Measurements from ENCODE around the gene HSH2D. TPM values are rescaled to one million over a fixed set of nuclear protein-coding genes. Genes with fewer than 3 reads are reported as not detected.
A peak's percentile ranks its signal among the peaks of the same experiment; 100 is the strongest.

Gene HSH2D
- total RNA-seq, 4 donors from 2014 or later, result 28.0 to 111 (median 58.8) TPM

- Histone ChIP-seq H3K27me3 (no peaks in the 10 kb centered on the region), H3K27ac (peak overlapping the region in 3 of 4 donors; percentile 35 to 88 (median 87)), H3K4me1 (peaks cover 0 to 12% (median 11%) of the 10 kb centered on the region in 4 donors), H3K4me3 (no peak overlapping the region), H3K9me3 (no peaks in the 10 kb centered on the region), H3K36me3 (no peaks in the 10 kb centered on the region)
- no peak for DNase-seq
- no peak for TF ChIP-seq CTCF (IDR thresholded peaks at IDR 0.05)
- TF ChIP-seq POLR2A (IDR thresholded peaks at IDR 0.05), result no peak
Measured at GRCh38 chr19:16142032-16142580, 1.4 kb upstream of the HSH2D start.

DNA sequence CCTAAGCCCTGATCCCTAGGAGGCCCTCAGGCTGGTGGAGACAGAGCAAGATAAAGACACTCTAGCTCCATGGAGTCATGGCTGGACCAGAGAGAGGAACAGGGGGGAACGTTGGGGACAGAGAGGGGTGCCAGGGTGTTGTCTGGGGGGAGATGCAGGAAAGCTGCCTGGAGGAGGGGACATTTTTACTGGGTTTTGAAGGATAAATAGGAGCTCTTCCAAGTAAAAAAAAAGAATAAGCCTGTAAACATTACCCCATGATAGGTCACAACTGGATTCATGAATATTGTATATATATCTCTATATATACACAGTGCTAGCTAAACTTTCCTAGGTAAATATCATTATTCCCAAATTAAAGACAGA lies 714 bp downstream of the HSH2D start:
- Histone ChIP-seq H3K4me1 (peaks cover 0 to 28% (median 14%) of the 10 kb centered on the region in 4 donors), H3K27ac (peak overlapping the region; percentile 81 to 92 (median 88)), H3K4me3 (peak overlapping the region; percentile 47 to 59 (median 53)), H3K27me3 (no peaks in the 10 kb centered on the region), H3K36me3 (peaks cover 0 to 11% (median 0%) of the 10 kb centered on the region in 3 donors), H3K9me3 (no peaks in the 10 kb centered on the region)
- no peak for DNase-seq
- TF ChIP-seq POLR2A (IDR thresholded peaks at IDR 0.05), result no peak
- TF ChIP-seq CTCF (IDR thresholded peaks at IDR 0.05), result no peak

DNA sequence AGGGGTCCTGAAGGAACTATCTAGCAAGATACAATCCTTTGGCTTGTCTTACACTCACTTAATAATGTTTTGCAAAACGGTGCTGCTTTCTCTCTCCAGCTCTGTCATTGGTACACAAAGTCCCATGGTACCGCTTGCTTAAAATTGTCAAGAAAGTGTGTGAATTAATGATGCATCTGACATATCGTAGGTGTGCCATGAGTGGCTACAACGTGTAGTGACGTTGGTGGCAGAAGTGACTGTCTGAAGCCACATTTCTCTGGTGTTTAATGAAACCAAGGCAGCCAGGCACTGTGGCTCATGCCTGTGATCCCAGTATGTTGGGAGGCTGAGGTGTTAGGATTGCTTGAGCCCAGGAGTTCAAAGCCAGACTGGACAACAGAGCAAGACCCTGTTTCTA lies 2.6 kb downstream of the HSH2D start:
- H3K4me1 ChIP-seq, result peaks cover 0 to 34% (median 15%) of the 10 kb centered on the region in 4 donors
- no peaks in the 10 kb centered on the region for H3K9me3 ChIP-seq
- H3K27ac ChIP-seq, result peak overlapping the region in 1 of 4 donors; percentile 88
- DNase-seq, result no peak
- no peak overlapping the region for H3K4me3 ChIP-seq
- no peaks in the 10 kb centered on the region for H3K27me3 ChIP-seq
- TF ChIP-seq CTCF (IDR thresholded peaks at IDR 0.05) (no peak), POLR2A (IDR thresholded peaks at IDR 0.05) (no peak)
- H3K36me3 ChIP-seq, result peaks cover 0 to 18% (median 0%) of the 10 kb centered on the region in 3 donors

GRCh38 chr19:16148443-16149229 lies 5.2 kb downstream of the HSH2D start:
- TF ChIP-seq CTCF (IDR thresholded peaks at IDR 0.05) (no peak), POLR2A (IDR thresholded peaks at IDR 0.05) (no peak)
- Histone ChIP-seq H3K27ac (peak overlapping the region in 3 of 4 donors; percentile 25 to 88 (median 40)), H3K27me3 (no peaks in the 10 kb centered on the region), H3K4me1 (peaks cover 0 to 24% (median 10%) of the 10 kb centered on the region in 4 donors), H3K9me3 (no peaks in the 10 kb centered on the region), H3K36me3 (peaks cover 0 to 31% (median 4%) of the 10 kb centered on the region in 3 donors), H3K4me3 (no peak overlapping the region)
- DNase-seq, result no peak

DNA sequence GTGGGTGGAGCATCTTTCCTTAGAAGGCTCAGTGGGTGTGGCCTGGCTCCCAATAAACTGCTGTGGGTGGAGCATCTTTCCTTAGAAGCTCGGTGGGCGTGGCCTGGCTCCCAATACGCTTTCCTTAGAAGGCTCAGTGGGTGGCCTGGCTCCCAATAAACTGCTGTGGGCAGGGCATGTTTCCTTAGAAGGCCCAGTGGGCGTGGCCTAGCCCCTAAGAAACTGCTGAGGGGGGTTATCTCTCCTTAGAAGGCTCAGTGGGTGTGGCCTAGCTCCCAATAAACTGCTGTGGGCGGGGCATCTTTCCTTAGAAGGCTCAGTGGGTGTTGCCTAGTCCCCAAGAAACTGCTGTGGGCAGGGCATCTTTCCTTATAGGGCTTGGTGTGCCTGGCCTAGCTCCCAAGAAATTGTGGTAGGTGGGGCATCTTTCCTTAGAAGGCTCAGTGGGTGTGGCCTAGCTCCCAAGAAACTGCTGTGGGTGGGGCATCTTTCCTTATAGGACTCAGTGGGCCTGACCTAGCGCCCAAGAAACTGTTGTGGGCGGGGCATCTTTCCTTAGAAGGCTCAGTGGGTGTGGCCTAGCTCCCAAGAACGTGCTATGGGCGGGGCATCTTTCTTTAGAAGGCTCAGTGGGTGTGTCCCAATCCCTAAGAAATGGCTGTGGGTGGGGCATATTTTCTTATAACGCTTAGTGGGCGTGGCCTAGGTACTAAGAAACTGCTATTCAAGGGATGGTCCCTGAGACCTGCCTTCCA lies 10.3 kb downstream of the HSH2D start:
- Histone ChIP-seq H3K4me3 (no peak overlapping the region), H3K36me3 (peaks cover 0 to 58% (median 4%) of the 10 kb centered on the region in 3 donors), H3K27me3 (no peaks in the 10 kb centered on the region), H3K9me3 (no peaks in the 10 kb centered on the region), H3K4me1 (peaks cover 0 to 12% (median 5%) of the 10 kb centered on the region in 4 donors), H3K27ac (no peak overlapping the region)
- TF ChIP-seq POLR2A (IDR thresholded peaks at IDR 0.05), result no peak
- no peak for TF ChIP-seq CTCF (IDR thresholded peaks at IDR 0.05)
- DNase-seq, result no peak

Data from Peyer's patch (tissue), 4 donors.